HT1080 (cell line): Measurements from ENCODE around the gene RGS17. TPM values are rescaled to one million over a fixed set of nuclear protein-coding genes. Genes with fewer than 3 reads are reported as not detected.
"Not testable (repeated sequence)": the region's sequence is repeated elsewhere in the genome, so short reads cannot be mapped to it uniquely, and the experiment has no call there.

Experiments used
- DNase-seq: peaks from one replicate; pipeline ENCODE4 v3.0.0-alpha.2; 2015; ENCODE audit warnings: low read depth
- total RNA-seq: library from RNA; depleted of rRNA; stranded (reverse); fragments of >200 nt; shearing (Covaris generic); gene quantifications from 2 replicates; pipeline ENCODE4 v1.2.3, GENCODE V29; 2014

Gene RGS17
- total RNA-seq, 1 experiment from 2014 or later: 8.4 TPM

- DNase-seq: no peak
These were observed 137.2 kb downstream of the RGS17 start for GRCh38 chr6:152993847-152994246.

GRCh38 chr6:152993431-152993830 is 137.7 kb downstream of the RGS17 start:
- no peak for DNase-seq

- DNase-seq: no peak
These were observed 144.1 kb downstream of the RGS17 start for GRCh38 chr6:152986978-152987377.

GRCh38 chr6:152985300-152985699 is 145.8 kb downstream of the RGS17 start:
- DNase-seq: not testable (repeated sequence)

- peak; percentile 18 for DNase-seq
These were observed 146.6 kb downstream of the RGS17 start for GRCh38 chr6:152984513-152984872.

- DNase-seq: peak; percentile 94
These were observed 147.2 kb downstream of the RGS17 start for GRCh38 chr6:152983637-152984512.

GRCh38 chr6:152982904-152983636 is 148.0 kb downstream of the RGS17 start, which contains the start of gene FBXO5:
Gene FBXO5, minus strand, starts transcription at chr6:152983041. Its CDS starts 82 bp downstream, at chr6:152982959.
- DNase-seq: peak; percentile 99

- DNase-seq: no peak
These were observed 148.8 kb downstream of the RGS17 start for GRCh38 chr6:152981989-152982903.

GRCh38 chr6:152981219-152981618 is 149.9 kb downstream of the RGS17 start:
- no peak for DNase-seq

GRCh38 chr6:152980656-152981055 is 150.4 kb downstream of the RGS17 start:
- no peak for DNase-seq

GRCh38 chr6:152979116-152979515 is 152.0 kb downstream of the RGS17 start:
- DNase-seq: no peak

GRCh38 chr6:152978058-152978457 is 153.0 kb downstream of the RGS17 start:
- no peak for DNase-seq

- DNase-seq: no peak
These were observed 153.5 kb downstream of the RGS17 start for GRCh38 chr6:152977556-152977955.

- no peak for DNase-seq
These were observed 154.3 kb downstream of the RGS17 start for GRCh38 chr6:152976749-152977148.

- no peak for DNase-seq
These were observed 155.7 kb downstream of the RGS17 start for GRCh38 chr6:152975204-152975915.

- no peak for DNase-seq
These were observed 157.2 kb downstream of the RGS17 start for GRCh38 chr6:152973916-152974315.

- DNase-seq: no peak
These were observed 161.2 kb downstream of the RGS17 start for GRCh38 chr6:152969688-152970418.

GRCh38 chr6:152966168-152966894 is 164.8 kb downstream of the RGS17 start:
- not testable (repeated sequence) for DNase-seq

GRCh38 chr6:152959333-152959732 is 171.7 kb downstream of the RGS17 start:
- DNase-seq: no peak
